H1 (cell line): ENCODE measurements around the gene NRBF2. TPM values are rescaled to one million over a fixed set of nuclear protein-coding genes. Genes with fewer than 3 reads are reported as not detected.

Experiments
- CTCF ChIA-PET: fragments of 300-600 bp; sonication (Branson Sonifier 250); formaldehyde crosslinking; loops from one replicate; lab custom pipeline; 2021; ENCODE audit not compliant: partially characterized antibody; lab: Charles Lee
- POLR2A ChIA-PET: fragments of 300-600 bp; sonication (Branson Sonifier 250); formaldehyde crosslinking; loops from one replicate; lab custom pipeline; 2021; ENCODE audit warnings: inconsistent platforms; ENCODE audit not compliant: partially characterized antibody; lab: Charles Lee
- DNase-seq, 2 experiments: peaks; one replicate each; pipeline versions ENCODE4 v3.0.0 to v3.0.0-alpha.2; 2010 to 2022; ENCODE audit warnings: low spot score in 2 of 2, low read depth in 1 of 2, mixed read lengths in 1 of 2
- FAIRE-seq: peaks from 2 replicates; lab custom pipeline; 2011; peaks lifted over from hg19 to GRCh38; lab: Jason Lieb, UNC
- H2AFZ ChIP-seq: 2 replicates; pipeline ENCODE4 v1.8.1; 2012; ENCODE audit warnings: low read length, inconsistent platforms
- H2AK5ac ChIP-seq: 2 replicates; pipeline ENCODE4 v1.6.1; 2013; ENCODE audit warnings: low read depth, low read length
- H2BK120ac ChIP-seq: replicated peaks from 2 replicates; pipeline ENCODE3; 2013; ENCODE audit warnings: low read depth, low read length, inconsistent platforms
- H2BK12ac ChIP-seq: 2 replicates; pipeline ENCODE4 v1.6.1; 2013; ENCODE audit warnings: low read depth, low read length
- H2BK15ac ChIP-seq: 2 replicates; pipeline ENCODE4 v1.6.1; 2013; ENCODE audit warnings: low read length
- H2BK20ac ChIP-seq: 2 replicates; pipeline ENCODE4 v1.6.1; 2013; ENCODE audit warnings: low read length
- H2BK5ac ChIP-seq: 2 replicates; pipeline ENCODE4 v1.6.1; 2013; ENCODE audit warnings: low read depth, low read length
- H3K14ac ChIP-seq: 2 replicates; pipeline ENCODE4 v1.6.1; 2013; ENCODE audit warnings: inconsistent platforms; ENCODE audit not compliant: insufficient read length
- H3K18ac ChIP-seq: 2 replicates; pipeline ENCODE4 v1.6.1; 2013; ENCODE audit warnings: low read length; ENCODE audit errors: extremely low read depth
- H3K23ac ChIP-seq: 2 replicates; pipeline ENCODE4 v1.6.1; 2013; ENCODE audit warnings: inconsistent platforms; ENCODE audit not compliant: insufficient read length
- H3K23me2 ChIP-seq: 2 replicates; pipeline ENCODE4 v1.6.1; 2013; ENCODE audit warnings: low read depth, low read length
- H3K27ac ChIP-seq: 2 replicates; pipeline ENCODE4 v1.6.1; 2011; ENCODE audit warnings: low read depth, low read length, inconsistent platforms
- H3K27me3 ChIP-seq, 4 experiments: replicated peaks in 1 of 4; 1 replicate in 1 of 4; 2 replicates in 3 of 4; pipeline versions ENCODE4 v1.6.1 to v1.8.1; 2011 to 2013; ENCODE audit warnings: low read length in 3 of 4, mild to moderate bottlenecking in 3 of 4, inconsistent platforms in 2 of 4, mixed read lengths in 2 of 4, moderate library complexity in 1 of 4; ENCODE audit not compliant: control insufficient read depth in 3 of 4, insufficient read depth in 3 of 4; ENCODE audit errors: extremely low read depth in 1 of 4
- H3K36me3 ChIP-seq, 4 experiments: 2 replicates each; pipeline versions ENCODE4 v1.6.1 to v1.8.1; 2011 to 2013; ENCODE audit warnings: mild to moderate bottlenecking in 4 of 4, low read length in 3 of 4, moderate library complexity in 2 of 4, control low read depth in 1 of 4, inconsistent platforms in 1 of 4; ENCODE audit not compliant: insufficient read depth in 4 of 4, control insufficient read depth in 2 of 4
- H3K4ac ChIP-seq: replicated peaks from 2 replicates; pipeline ENCODE3; 2013; ENCODE audit warnings: low read length, low read depth, mixed read lengths, inconsistent platforms; ENCODE audit not compliant: insufficient read length
- H3K4me1 ChIP-seq, 4 experiments: replicated peaks in 1 of 4; 1 replicate in 1 of 4; 2 replicates in 3 of 4; pipeline versions ENCODE4 v1.6.1 to v1.8.1; 2011 to 2013; ENCODE audit warnings: low read length in 3 of 4, inconsistent platforms in 2 of 4, mixed read lengths in 1 of 4; ENCODE audit not compliant: insufficient read depth in 4 of 4, control insufficient read depth in 3 of 4
- H3K4me2 ChIP-seq, 2 experiments: 2 replicates each; pipeline versions ENCODE4 v1.6.1 to v1.8.1; 2011 to 2013; ENCODE audit warnings: low read depth in 2 of 2, low read length in 2 of 2, control low read depth in 1 of 2, inconsistent platforms in 1 of 2, mild to moderate bottlenecking in 1 of 2; ENCODE audit not compliant: insufficient read depth in 1 of 2
- H3K4me3 ChIP-seq, 4 experiments: fragments of 200-600, 300-600 bp in 1 of 4; sonication (generic), shearing (Covaris generic), sonication (Bioruptor Twin) in 1 of 4; 2 replicates each; pipeline versions ENCODE4 v1.5.1 to v1.8.1; 2011 to 2016; ENCODE audit warnings: low read length in 4 of 4, low read depth in 3 of 4, control low read depth in 2 of 4, inconsistent platforms in 2 of 4, mild to moderate bottlenecking in 2 of 4, mixed read lengths in 1 of 4, moderate library complexity in 1 of 4; ENCODE audit not compliant: insufficient read depth in 2 of 4; ENCODE audit errors: extremely low read depth in 1 of 4
- H3K56ac ChIP-seq: replicated peaks from 2 replicates; pipeline ENCODE3; 2013; ENCODE audit warnings: low read depth, mild to moderate bottlenecking, mixed read lengths, low read length, inconsistent platforms; ENCODE audit not compliant: insufficient read length
- H3K79me1 ChIP-seq: 2 replicates; pipeline ENCODE4 v1.6.1; 2013; ENCODE audit warnings: low read depth, low read length, control low read depth
- H3K79me2 ChIP-seq, 2 experiments: 2 replicates each; pipeline versions ENCODE4 v1.6.1 to v1.8.1; 2012 to 2013; ENCODE audit warnings: low read length in 2 of 2, mild to moderate bottlenecking in 2 of 2, inconsistent platforms in 1 of 2; ENCODE audit not compliant: insufficient read depth in 2 of 2, control insufficient read depth in 1 of 2
- H3K9ac ChIP-seq, 4 experiments: replicated peaks in 1 of 4; 1 replicate in 1 of 4; 2 replicates in 3 of 4; pipeline versions ENCODE4 v1.6.1 to v1.8.1; 2011 to 2013; ENCODE audit warnings: low read depth in 3 of 4, low read length in 3 of 4, control low read depth in 2 of 4, mild to moderate bottlenecking in 2 of 4, moderate library complexity in 2 of 4, inconsistent platforms in 1 of 4; ENCODE audit errors: extremely low read depth in 1 of 4
- H3K9me3 ChIP-seq, 2 experiments: 2 replicates each; pipeline versions ENCODE4 v1.6.1 to v1.8.1; 2012 to 2013; ENCODE audit warnings: mild to moderate bottlenecking in 2 of 2, moderate library complexity in 2 of 2, control low read depth in 1 of 2, inconsistent platforms in 1 of 2, low read depth in 1 of 2, low read length in 1 of 2, mixed read lengths in 1 of 2; ENCODE audit not compliant: insufficient read depth in 2 of 2
- H4K20me1 ChIP-seq, 2 experiments: replicated peaks in 1 of 2; 2 replicates each; pipeline versions ENCODE3 to v1.8.1; 2011 to 2013; ENCODE audit warnings: inconsistent platforms in 2 of 2, low read length in 2 of 2, mild to moderate bottlenecking in 1 of 2; ENCODE audit not compliant: insufficient read depth in 2 of 2, control insufficient read depth in 1 of 2
- H4K5ac ChIP-seq: 2 replicates; pipeline ENCODE4 v1.6.1; 2013; ENCODE audit warnings: low read length, low read depth, mixed read lengths, inconsistent platforms; ENCODE audit not compliant: insufficient read length
- H4K8ac ChIP-seq: 2 replicates; pipeline ENCODE4 v1.8.0; 2013; ENCODE audit warnings: mild to moderate bottlenecking, moderate library complexity, low read length, inconsistent platforms; ENCODE audit not compliant: insufficient read depth; ENCODE audit errors: extremely low read depth
- H4K91ac ChIP-seq: replicated peaks from 2 replicates; pipeline ENCODE3; 2013; ENCODE audit warnings: low read length, mixed read lengths, inconsistent platforms; ENCODE audit not compliant: insufficient read length
- CBX5 ChIP-seq: fragments of 300-800, 300-1000 bp; sonication (generic); IDR thresholded peaks from 2 replicates; pipeline ENCODE4 v1.7.1; 2016; ENCODE audit warnings: antibody characterized with exemption, low read length, low read depth
- CREB1 ChIP-seq: IDR thresholded peaks from 2 replicates; pipeline ENCODE4 v1.6.1; 2012; ENCODE audit warnings: inconsistent platforms
- JUND ChIP-seq: IDR thresholded peaks from 2 replicates; pipeline ENCODE4 v1.6.1; 2011; ENCODE audit warnings: mild to moderate bottlenecking, improper control_type of control experiment, low read length
- RFX5 ChIP-seq: IDR thresholded peaks from 2 replicates; pipeline ENCODE4 v1.6.1; 2011; ENCODE audit warnings: low read depth, low read length, improper control_type of control experiment, borderline replicate concordance
- SAP30 ChIP-seq: fragments of 300-600 bp; sonication (generic); IDR thresholded peaks from 2 replicates; pipeline ENCODE4 v1.7.1; 2012; ENCODE audit warnings: low read length, moderate library complexity, mild to moderate bottlenecking, inconsistent platforms; ENCODE audit not compliant: insufficient read depth, insufficient replicate concordance
- SP1 ChIP-seq: IDR thresholded peaks from 2 replicates; pipeline ENCODE4 v1.6.1; 2011; ENCODE audit warnings: low read depth, low read length
- WGBS, 2 experiments: shearing (Covaris generic) in 1 of 2; methylation state at CpG; one replicate each; pipeline versions ENCODE4 v1.1.6 to v1.1.7; 2013 to 2015; ENCODE audit warnings: low lambda C conversion rate in 2 of 2, mixed read lengths in 2 of 2, inconsistent platforms in 1 of 2, low coverage in 1 of 2, missing lambda C conversion rate in 1 of 2; ENCODE audit not compliant: insufficient replicate concordance in 2 of 2, insufficient coverage in 1 of 2, insufficient read length in 1 of 2; ENCODE audit errors: extremely low coverage in 1 of 2, missing lambda C conversion rate in 1 of 2; 5-methylcytosine and 5-hydroxymethylcytosine counted together
- polyA plus RNA-seq, 7 experiments: library from polyadenylated mRNA; depleted of rRNA in 3 of 7; stranded (reverse) in 5 of 7; unstranded in 2 of 7; fragments of >200 nt in 5 of 7; fragments of 200-250 nt in 2 of 7; gene quantifications; 1 replicate in 5 of 7; 2 replicates in 1 of 7; 4 replicates in 1 of 7; pipeline versions ENCODE4 v1.2.1 to v1.2.3, GENCODE V29; 2011 to 2013; ENCODE audit warnings: missing spikeins in 2 of 7, mixed read lengths in 2 of 7
- total RNA-seq: library from RNA; stranded (reverse); fragmentation: NEBNext Ultra II Directional; extraction: Animal tissue kit (Norgen Biotek cat#: 25700); gene quantifications from 2 replicates; pipeline ENCODE4 v1.2.1, GENCODE V29; 2021
- TF ChIP-seq, protein P1 (sequence below): IDR thresholded peaks from 2 replicates; pipeline ENCODE4 v1.6.1; 2011; ENCODE audit warnings: low read depth, mild to moderate bottlenecking, low read length; ENCODE audit not compliant: insufficient read depth

The NRBF2 gene
- total and polyA plus RNA-seq, 2 of the 8 experiments (the other 6 are each of a cell fraction or from before 2014, with no cell fraction given), result 11.0 to 29.9 TPM

DNA sequence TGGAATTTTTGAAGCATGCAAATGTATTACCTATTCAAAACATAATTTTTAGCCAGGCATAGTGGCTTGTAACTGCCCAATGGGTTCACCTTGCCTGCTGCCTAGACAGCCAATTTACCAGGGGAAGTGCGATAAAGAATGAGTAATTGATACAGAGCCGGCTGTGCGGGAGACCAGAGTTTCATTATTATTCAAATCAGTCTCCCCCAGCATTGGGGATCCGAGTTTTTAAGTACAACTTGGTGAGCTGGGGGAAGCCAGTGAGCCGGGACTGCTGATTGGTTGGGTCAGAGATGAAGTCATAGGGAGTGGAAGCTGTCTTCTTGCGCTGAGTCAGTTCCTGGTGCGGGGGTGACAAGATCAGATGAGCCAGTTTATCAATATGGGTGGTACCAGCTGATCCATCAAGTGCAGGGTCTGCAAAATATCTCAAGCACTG, 29.1 kb upstream of the NRBF2 start:
- FAIRE-seq (peak; percentile 63), DNase-seq (peak; percentile 46 to 54)
- Histone ChIP-seq H2BK120ac (no peak overlapping the region), H3K9ac (no peak overlapping the region), H3K27ac (no peak overlapping the region), H3K14ac (no peak overlapping the region), H3K4ac (no peak overlapping the region), H4K8ac (no peak overlapping the region), H2BK12ac (no peak overlapping the region), H3K23me2 (no peaks in the 10 kb centered on the region), H3K4me3 (peak overlapping the region in 1 of 4 experiments; percentile 15; a peak in 1 of 8 replicates), H4K91ac (no peak overlapping the region), H2AFZ (no peak overlapping the region), H4K5ac (no peak overlapping the region), H4K20me1 (no peaks in the 10 kb centered on the region), H3K79me1 (no peaks in the 10 kb centered on the region), H3K23ac (no peak overlapping the region), H2BK20ac (no peak overlapping the region), H3K27me3 (no peaks in the 10 kb centered on the region), H3K4me1 (peaks cover 0 to 10% (median under 1%) of the 10 kb centered on the region in 4 experiments; a peak in 5 of 7 replicates), H3K18ac (no peak overlapping the region), H3K9me3 (no peaks in the 10 kb centered on the region), H3K4me2 (peak overlapping the region in 1 of 2 experiments; percentile 36; a peak in 1 of 4 replicates), H3K79me2 (no peaks in the 10 kb centered on the region), H3K36me3 (no peaks in the 10 kb centered on the region), H2AK5ac (no peak overlapping the region), H3K56ac (no peak overlapping the region), H2BK5ac (no peak overlapping the region), H2BK15ac (no peak overlapping the region)
- ChIA-PET POLR2A (no interaction called here), CTCF (interaction anchor here (1.0 to 2.4 kb wide), 3 partner anchors 20 to 99 kb away, joined by 3 to 10 read pairs (median 3); no protein-coding TSS in a partner anchor)
- WGBS, 2 experiments, result 41% methylated on average over 7 of the region's 7 CpGs; no CpG with 5 or more reads in 1 of the 2 experiments
- TF ChIP-seq CREB1 (0 out of 2 replicates have a peak, but pooled peaks have one; percentile 32), SAP30 (no peak), RFX5 (no peak), CBX5 (no peak), JUND (peak; percentile 4; the same call in 1 of the 2 replicates), SP1 (no peak)
- TF ChIP-seq, protein P1, sequence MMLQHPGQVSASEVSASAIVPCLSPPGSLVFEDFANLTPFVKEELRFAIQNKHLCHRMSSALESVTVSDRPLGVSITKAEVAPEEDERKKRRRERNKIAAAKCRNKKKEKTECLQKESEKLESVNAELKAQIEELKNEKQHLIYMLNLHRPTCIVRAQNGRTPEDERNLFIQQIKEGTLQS, result no peak
